Glutamatergic neuron (in vitro differentiated cells): ENCODE measurements around the gene CASK. TPM values are rescaled to one million over a fixed set of nuclear protein-coding genes. Genes with fewer than 3 reads are reported as not detected.

ENCODE experiments used
- DNase-seq: peaks from one replicate; pipeline ENCODE4 v3.0.0; 2022
- H3K27ac Mint-ChIP-seq: one replicate; pipeline ENCODE4 v1.8.0; 2020; ENCODE audit warnings: mild to moderate bottlenecking, mixed read lengths, inconsistent platforms; ENCODE audit not compliant: unreplicated experiment
- H3K27me3 Mint-ChIP-seq: one replicate; pipeline ENCODE4 v1.8.0; 2020; ENCODE audit warnings: mild to moderate bottlenecking, moderate library complexity, mixed read lengths, inconsistent platforms; ENCODE audit not compliant: unreplicated experiment
- H3K36me3 Mint-ChIP-seq: one replicate; pipeline ENCODE4 v1.8.0; 2020; ENCODE audit warnings: mild to moderate bottlenecking, mixed read lengths, inconsistent platforms; ENCODE audit not compliant: unreplicated experiment
- H3K4me1 Mint-ChIP-seq: one replicate; pipeline ENCODE4 v1.8.0; 2020; ENCODE audit warnings: mild to moderate bottlenecking, low read depth, mixed read lengths, inconsistent platforms; ENCODE audit not compliant: unreplicated experiment
- H3K4me3 Mint-ChIP-seq: one replicate; pipeline ENCODE4 v1.8.0; 2020; ENCODE audit warnings: mild to moderate bottlenecking, mixed read lengths, inconsistent platforms; ENCODE audit not compliant: unreplicated experiment
- H3K9me3 Mint-ChIP-seq: one replicate; pipeline ENCODE4 v1.8.0; 2020; ENCODE audit warnings: mild to moderate bottlenecking, moderate library complexity, mixed read lengths, inconsistent platforms; ENCODE audit not compliant: unreplicated experiment
- CTCF ChIP-seq: fragments of 200-600 bp; sonication (generic); IDR thresholded peaks from one replicate; pipeline ENCODE4 v1.5.0; 2021; ENCODE audit not compliant: partially characterized antibody, unreplicated experiment
- total RNA-seq: library from RNA; stranded (reverse); fragmentation: NEBNext Ultra II Directional; extraction: Animal tissue kit (Norgen Biotek cat#: 25700); gene quantifications from one replicate; pipeline ENCODE4 v1.2.1, GENCODE V29; 2021; ENCODE audit not compliant: unreplicated experiment

CASK gene
- total RNA-seq, 1 donor from 2014 or later, result 173 TPM

GRCh38 chrX:41599507-41599906 lies 323.8 kb downstream of the CASK start:
- H3K9me3 Mint-ChIP-seq, result peaks cover 5% of the 10 kb centered on the region
- DNase-seq, result no peak
- peaks cover 2% of the 10 kb centered on the region for H3K27me3 Mint-ChIP-seq
- TF ChIP-seq CTCF, result no peak
- no peak overlapping the region for H3K4me3 Mint-ChIP-seq
- no peak overlapping the region for H3K27ac Mint-ChIP-seq
- H3K36me3 Mint-ChIP-seq, result no peaks in the 10 kb centered on the region
- H3K4me1 Mint-ChIP-seq, result peaks cover 16% of the 10 kb centered on the region

GRCh38 chrX:41596596-41596995 lies 326.8 kb downstream of the CASK start:
- no peak for DNase-seq
- no peaks in the 10 kb centered on the region for H3K27me3 Mint-ChIP-seq
- H3K9me3 Mint-ChIP-seq, result peaks cover 5% of the 10 kb centered on the region
- H3K4me1 Mint-ChIP-seq, result peaks cover 10% of the 10 kb centered on the region
- no peaks in the 10 kb centered on the region for H3K36me3 Mint-ChIP-seq
- no peak overlapping the region for H3K27ac Mint-ChIP-seq
- no peak overlapping the region for H3K4me3 Mint-ChIP-seq
- TF ChIP-seq CTCF, result no peak

GRCh38 chrX:41594634-41595033 lies 328.7 kb downstream of the CASK start:
- peaks cover 2% of the 10 kb centered on the region for H3K27me3 Mint-ChIP-seq
- no peak for TF ChIP-seq CTCF
- DNase-seq, result peak; percentile 31
- H3K4me1 Mint-ChIP-seq, result peaks cover 10% of the 10 kb centered on the region
- H3K27ac Mint-ChIP-seq, result peak overlapping the region; percentile 66
- no peaks in the 10 kb centered on the region for H3K36me3 Mint-ChIP-seq
- H3K9me3 Mint-ChIP-seq, result peaks cover 5% of the 10 kb centered on the region
- no peak overlapping the region for H3K4me3 Mint-ChIP-seq

GRCh38 chrX:41591906-41592305 lies 331.4 kb downstream of the CASK start:
- no peak for TF ChIP-seq CTCF
- Mint-ChIP-seq H3K4me3 (no peak overlapping the region), H3K36me3 (no peaks in the 10 kb centered on the region), H3K4me1 (peaks cover 10% of the 10 kb centered on the region), H3K27me3 (peaks cover 2% of the 10 kb centered on the region), H3K9me3 (peaks cover 5% of the 10 kb centered on the region), H3K27ac (no peak overlapping the region)
- DNase-seq, result no peak

- DNase-seq, result no peak
- Mint-ChIP-seq H3K4me3 (no peak overlapping the region), H3K4me1 (peaks cover 6% of the 10 kb centered on the region), H3K36me3 (no peaks in the 10 kb centered on the region), H3K27ac (no peak overlapping the region), H3K27me3 (peaks cover 2% of the 10 kb centered on the region), H3K9me3 (peaks cover 5% of the 10 kb centered on the region)
- no peak for TF ChIP-seq CTCF
Observed at GRCh38 chrX:41590641-41591040, 332.7 kb downstream of the CASK start.
